C1 segment of cervical spinal cord (tissue), 14 donors: Measurements from ENCODE around the gene LRRC37A.
"Not testable (repeated sequence)": the region's sequence is repeated elsewhere in the genome, so short reads cannot be mapped to it uniquely, and the experiment has no call there.

Source experiments
- DNase-seq, 14 donors: peaks; one replicate each; lab custom pipeline; 2025; lab: John Stamatoyannopoulos, UW

LRRC37A gene

DNA sequence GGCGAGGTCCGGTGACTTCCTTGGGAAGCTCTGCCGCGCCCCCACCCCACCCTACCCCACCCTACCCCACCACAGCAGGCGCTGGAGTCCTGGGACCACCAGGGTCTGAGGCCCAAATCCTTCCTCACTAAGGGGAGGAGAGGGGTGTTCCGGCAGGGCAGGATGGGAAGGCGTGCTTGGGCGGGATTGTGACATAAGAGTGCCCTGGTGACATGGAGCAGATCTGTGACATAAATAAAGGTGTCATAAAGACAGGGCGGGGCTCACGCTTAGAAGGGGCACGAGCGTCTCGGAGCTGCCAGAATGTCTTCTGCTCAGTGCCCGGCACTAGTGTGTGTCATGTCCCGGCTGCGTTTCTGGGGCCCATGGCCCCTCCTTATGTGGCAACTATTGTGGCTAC is at the start of gene LRRC37A:
Gene LRRC37A (plus strand): TSS at position 301 of the 400 bp plus-strand sequence. CDS start 3 bp downstream, at position 304.
- not testable (repeated sequence) for DNase-seq

DNA sequence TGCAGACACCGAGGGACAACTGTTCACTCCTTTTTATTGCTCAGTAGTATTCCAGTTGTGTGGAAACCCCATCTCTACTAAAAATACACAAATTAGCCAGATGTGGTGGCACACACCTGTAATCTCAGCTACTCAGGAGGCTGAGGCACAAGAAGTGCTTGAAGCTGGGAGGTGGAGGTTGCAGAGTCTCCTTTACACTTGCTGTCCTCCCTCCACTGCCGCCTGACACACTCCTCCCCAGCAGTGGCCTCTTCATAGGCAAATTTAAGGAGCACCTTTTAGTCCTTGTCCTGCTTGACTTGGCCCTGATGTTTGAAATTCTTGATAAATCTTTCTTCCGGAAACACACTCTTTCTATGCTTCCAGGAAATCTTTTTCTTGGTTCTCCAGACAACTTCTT is 45.8 kb upstream of the LRRC37A start:
- DNase-seq, result not testable (repeated sequence)

DNA sequence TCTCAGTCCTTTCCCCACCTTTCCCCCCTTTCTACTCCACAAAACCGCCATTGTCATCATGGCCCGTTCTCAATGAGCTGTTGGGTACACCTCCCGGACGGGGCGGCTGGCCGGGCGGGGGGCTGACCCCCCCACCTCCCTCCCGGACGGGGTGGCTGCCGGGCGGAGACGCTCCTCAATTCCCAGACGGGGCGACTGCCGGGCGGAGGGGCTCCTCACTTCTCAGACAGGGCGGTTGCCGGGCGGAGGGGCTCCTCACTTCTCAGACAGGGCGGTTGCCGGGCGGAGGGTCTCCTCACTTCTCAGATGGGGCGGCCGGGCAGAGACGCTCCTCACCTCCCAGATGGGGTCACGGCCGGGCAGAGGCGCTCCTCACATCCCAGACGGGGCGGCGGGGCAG is 42.1 kb upstream of the LRRC37A start:
- not testable (repeated sequence) for DNase-seq

DNA sequence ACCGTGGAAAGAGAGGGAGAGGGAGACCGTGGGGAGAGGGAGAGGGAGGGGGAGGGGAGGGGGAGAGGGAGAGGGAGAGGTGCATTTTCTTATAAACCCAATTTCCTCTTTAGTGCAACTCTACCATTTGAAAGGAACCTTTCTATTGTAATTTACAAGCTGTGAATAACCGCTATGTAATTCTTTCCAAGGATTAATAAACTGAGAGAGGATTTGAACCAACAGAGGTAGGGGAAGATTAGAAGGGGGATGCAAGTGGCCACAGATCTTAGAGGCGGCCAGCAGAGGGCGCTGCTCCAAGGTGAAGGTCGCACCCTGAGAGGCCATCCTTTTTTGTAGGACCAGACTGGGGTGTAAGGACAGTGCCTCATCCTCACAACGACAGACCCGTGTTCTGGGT is 41.2 kb upstream of the LRRC37A start:
- peak in 5 of 14 donors; percentile 10 to 22 (median 12) for DNase-seq

GRCh38 chr17:46254215-46254614 is 40.7 kb upstream of the LRRC37A start:
- not testable (repeated sequence) for DNase-seq

GRCh38 chr17:46256369-46256768 is 38.6 kb upstream of the LRRC37A start:
- not testable (repeated sequence) for DNase-seq

DNA sequence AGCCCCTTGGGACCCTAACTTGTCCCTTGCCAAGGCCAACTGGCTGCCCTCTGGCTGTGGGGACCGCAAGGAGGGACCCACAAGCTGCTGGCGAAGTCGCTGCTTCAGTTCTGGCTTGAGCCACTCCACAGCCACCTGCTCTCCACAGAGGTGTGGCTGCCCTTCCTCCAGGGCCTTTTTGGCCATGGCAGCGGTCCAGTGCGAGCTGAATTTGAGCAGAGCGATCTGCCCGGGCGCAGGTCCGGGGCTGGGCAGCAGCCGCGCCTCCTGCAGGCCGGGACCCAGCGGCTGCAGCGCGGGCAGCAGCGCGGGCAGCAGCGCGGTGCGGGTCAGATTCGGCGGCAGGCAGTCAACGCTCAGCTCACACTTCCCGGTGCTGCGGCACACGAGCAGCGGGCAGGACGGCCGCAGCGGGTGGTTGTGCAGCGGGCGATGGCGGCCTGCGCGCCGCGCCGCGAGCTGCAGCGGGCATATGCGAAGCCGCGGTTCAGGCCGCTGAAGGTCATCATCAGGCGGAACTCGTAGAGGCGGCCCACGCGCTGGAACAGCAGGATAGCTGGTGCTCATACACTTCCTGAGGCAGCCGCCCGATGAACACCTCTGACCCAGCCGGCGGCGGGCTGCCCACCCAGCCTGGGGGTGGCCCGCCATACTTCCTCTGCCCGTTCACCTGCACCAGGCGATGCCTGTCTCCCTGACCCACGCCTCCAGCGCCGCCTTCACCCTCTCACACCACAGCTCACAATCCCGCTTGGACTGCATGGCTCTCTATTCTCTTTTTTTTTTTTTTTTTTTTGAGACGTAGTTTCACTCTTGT is 34.9 kb upstream of the LRRC37A start:
- peak in 1 of 14 donors; percentile 86 for DNase-seq

DNA sequence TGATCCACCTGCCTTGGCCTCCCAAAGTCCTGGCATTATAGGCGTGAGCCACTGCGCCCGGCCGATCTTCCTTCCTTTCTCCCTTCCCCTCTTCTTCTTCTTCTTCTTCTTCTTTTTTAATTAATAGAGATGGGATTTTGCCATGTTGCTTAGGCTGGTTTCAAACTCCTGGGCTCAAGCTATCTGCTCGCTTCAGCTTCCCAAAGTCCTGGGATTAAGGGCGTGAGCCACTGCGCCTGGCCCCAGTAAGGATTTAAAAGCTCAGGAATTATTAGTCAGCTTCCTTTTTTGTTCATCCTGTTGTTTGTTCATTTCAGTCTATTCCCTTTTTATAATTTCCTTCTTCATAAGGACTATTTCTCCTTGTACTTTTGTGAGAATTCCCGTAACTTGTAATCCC is 32.7 kb upstream of the LRRC37A start:
- DNase-seq, result no peak

DNA sequence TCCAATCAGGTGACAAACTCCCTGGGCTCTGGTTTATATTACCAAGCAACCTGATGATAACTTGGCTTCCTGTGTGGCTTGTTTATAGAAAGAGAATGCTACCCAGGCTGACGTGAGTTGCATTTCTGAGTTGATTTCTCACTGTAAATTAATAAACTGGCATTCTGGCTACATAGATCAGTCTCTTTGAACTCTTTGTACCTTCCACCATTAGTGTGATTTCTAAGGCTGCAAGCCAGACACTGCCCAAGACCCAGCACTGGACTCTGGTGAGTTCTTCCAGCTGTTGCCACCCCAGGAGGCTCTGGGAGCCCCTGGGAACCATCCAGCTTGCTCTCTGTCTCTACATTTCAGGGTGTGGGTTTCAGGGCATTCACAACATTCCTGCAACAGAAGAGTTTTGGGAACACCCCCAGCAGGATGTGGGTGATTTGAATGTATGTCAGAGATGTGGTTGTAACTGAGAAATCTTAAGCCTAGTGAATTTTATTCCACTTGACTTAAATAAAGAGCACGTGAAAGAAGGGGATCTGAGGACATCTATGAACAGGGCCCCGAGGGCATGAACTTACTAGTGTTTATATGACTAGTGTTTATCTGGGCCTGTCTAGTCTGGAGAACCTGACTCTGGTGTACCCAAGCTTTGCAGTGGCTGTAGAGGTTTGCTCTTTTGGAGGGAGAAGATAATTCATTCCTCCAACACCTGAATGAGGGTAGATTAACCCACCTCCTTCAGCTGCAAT is 30.3 kb upstream of the LRRC37A start:
- DNase-seq, result no peak

DNA sequence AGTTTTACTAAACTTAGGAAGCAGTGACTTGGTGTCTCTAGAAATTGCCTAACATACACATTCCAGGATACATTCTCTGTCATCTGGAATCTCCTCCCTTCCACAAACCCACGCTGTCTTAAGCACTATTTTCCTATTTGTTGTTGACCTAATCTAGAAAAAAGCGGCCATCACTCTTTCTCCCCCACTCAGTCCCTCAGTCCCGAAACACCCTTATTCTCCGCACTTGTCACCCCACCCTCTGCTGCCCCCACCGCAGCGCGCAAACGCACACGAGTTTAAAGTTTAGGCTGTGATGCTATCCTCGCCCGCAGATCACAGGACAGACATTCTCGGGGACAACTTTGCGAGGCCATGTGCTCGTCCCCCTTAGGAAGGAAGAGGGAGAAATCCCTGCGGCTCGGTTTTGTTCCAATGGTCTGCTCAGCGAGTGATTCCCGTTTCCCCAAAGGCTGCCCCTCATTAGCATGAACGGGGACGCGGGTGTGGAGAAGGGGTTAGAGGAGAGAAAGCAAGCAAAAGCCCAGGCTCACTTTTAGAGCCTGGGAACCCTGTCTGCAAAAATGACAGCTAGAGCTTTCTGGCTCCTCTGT is 28.8 kb upstream of the LRRC37A start:
- peak in 5 of 14 donors; percentile 46 to 76 (median 65) for DNase-seq

GRCh38 chr17:46266656-46267544 is 28.0 kb upstream of the LRRC37A start:
- DNase-seq, result peak in 13 of 14 donors; percentile 56 to 97 (median 82)

GRCh38 chr17:46270032-46270431 is 24.9 kb upstream of the LRRC37A start:
- no peak for DNase-seq

GRCh38 chr17:46273541-46274236 is 21.2 kb upstream of the LRRC37A start:
- DNase-seq, result no peak

DNA sequence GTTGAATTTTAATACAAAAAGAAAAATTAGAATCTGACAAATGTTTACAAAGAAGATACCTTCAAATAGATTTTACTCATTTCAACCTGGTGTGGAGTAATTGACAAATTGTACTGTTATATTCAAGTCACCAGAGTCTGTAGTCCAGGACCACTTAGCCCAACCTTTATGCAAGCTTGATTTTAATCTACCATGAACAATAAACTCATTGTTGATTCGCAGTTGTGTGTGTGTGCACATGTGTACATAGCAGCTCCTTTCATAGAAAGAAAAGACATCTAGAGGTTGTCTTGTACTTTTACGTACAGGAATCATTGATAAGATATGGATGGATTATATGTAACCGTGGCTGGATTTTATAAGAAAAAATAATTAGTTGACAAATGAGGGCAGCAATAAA is 20.7 kb upstream of the LRRC37A start:
- DNase-seq, result no peak

- DNase-seq, result peak in 2 of 14 donors; percentile 19 to 24
These were observed 18.0 kb upstream of the LRRC37A start for GRCh38 chr17:46276728-46277479.

DNA sequence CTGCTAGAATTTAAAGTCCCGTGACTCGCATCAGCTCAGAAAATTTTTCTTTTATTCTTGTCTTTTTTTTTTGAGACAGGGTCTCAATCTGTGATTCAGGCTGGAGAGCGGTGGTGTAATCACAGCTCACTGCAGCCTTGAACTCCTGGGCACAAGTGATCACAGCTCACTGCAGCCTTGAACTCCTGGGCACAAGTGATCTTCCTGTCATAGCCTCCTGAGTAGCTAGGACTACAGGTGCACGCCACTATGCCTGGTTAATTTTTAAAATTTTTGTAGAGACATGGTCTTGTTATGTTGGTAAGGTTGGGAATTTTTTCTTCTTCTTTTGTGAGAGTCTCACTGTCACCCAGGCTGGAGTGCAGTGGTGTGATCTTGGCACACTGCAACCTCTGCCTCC is 13.6 kb upstream of the LRRC37A start:
- not testable (repeated sequence) for DNase-seq

DNA sequence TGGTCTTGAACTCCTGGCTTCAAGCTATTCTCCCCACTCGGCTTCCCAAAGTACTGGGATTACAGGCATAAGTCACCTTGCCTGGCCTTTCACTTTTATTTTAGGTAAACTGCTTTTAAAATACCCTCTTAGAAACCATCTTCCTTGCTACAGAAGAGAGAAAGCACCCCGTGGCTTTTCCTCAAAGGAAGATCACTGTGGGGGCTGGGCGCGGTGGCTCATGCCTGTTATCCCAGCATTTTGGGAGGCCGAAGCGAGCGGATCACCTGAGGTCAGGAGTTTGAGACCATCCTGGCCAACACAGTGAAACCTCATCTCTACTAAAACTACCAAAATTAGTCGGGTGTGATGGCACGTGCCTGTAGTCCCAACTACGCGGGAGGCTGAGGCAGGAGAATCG is 12.3 kb upstream of the LRRC37A start:
- DNase-seq, result not testable (repeated sequence)

GRCh38 chr17:46284467-46284866 is 10.5 kb upstream of the LRRC37A start:
- DNase-seq, result not testable (repeated sequence)

GRCh38 chr17:46285500-46285899 is 9.4 kb upstream of the LRRC37A start:
- DNase-seq, result not testable (repeated sequence)

- DNase-seq, result peak in 5 of 14 donors; percentile 7 to 83 (median 37)
These were observed 8.1 kb upstream of the LRRC37A start for GRCh38 chr17:46286764-46287221.
